Lower lobe of right lung (tissue), 2 donors: ENCODE data around the gene MAD1L1. TPM values are rescaled to one million over a fixed set of nuclear protein-coding genes. Genes with fewer than 3 reads are reported as not detected.

Experiments used
- ATAC-seq, 2 donors: fragments of 200-7000 bp; cut with Tn5 transposase; one replicate each; pipeline ENCODE4 v1.9.1; 2020 to 2022; ENCODE audit warnings: mild to moderate bottlenecking in 2 of 2, moderate library complexity in 2 of 2
- DNase-seq: peaks from one replicate; pipeline ENCODE4 v3.0.0-alpha.2; 2020
- H3K27ac ChIP-seq: fragments of 200-600 bp; one replicate; pipeline ENCODE4 v1.8.0; 2022
- H3K27me3 ChIP-seq: fragments of 200-600 bp; one replicate; pipeline ENCODE4 v1.8.0; 2022; ENCODE audit warnings: low read depth
- H3K36me3 ChIP-seq: fragments of 200-600 bp; one replicate; pipeline ENCODE4 v1.8.0; 2022; ENCODE audit warnings: mild to moderate bottlenecking
- H3K4me1 ChIP-seq: fragments of 200-600 bp; one replicate; pipeline ENCODE4 v1.8.0; 2022
- H3K4me3 ChIP-seq: fragments of 200-600 bp; one replicate; pipeline ENCODE4 v1.8.0; 2022; ENCODE audit warnings: mild to moderate bottlenecking
- H3K9me3 ChIP-seq: fragments of 200-600 bp; one replicate; pipeline ENCODE4 v1.8.0; 2022
- CTCF ChIP-seq: fragments of 200-600 bp; IDR thresholded peaks from one replicate; pipeline ENCODE4 v1.8.0; 2022; ENCODE audit warnings: antibody characterized with exemption, mild to moderate bottlenecking
- intact Hi-C: fragments of 100-400 bp; cut with DNase I; formaldehyde crosslinking; loops from one replicate; pipeline ENCODE4 v1.11.0; 2022
- total RNA-seq: library from RNA; stranded (reverse); fragmentation: NEBNext Ultra II Directional; extraction: Animal tissue kit (Norgen Biotek cat#: 25700); gene quantifications from one replicate; pipeline ENCODE4 v1.2.1, GENCODE V29; 2021
- donor health status: DM: no; HTN: yes; CAD: no; lungs with severe emphysema.

Gene MAD1L1
- total RNA-seq, 1 donor from 2014 or later, result 44.5 TPM

GRCh38 chr7:2022737-2023250, 210.0 kb downstream of the MAD1L1 start:
- TF ChIP-seq CTCF, result no peak
- Histone ChIP-seq H3K36me3 (no peaks in the 10 kb centered on the region), H3K27ac (no peak overlapping the region), H3K9me3 (peaks cover 18% of the 10 kb centered on the region), H3K4me1 (peaks cover 20% of the 10 kb centered on the region), H3K27me3 (no peaks in the 10 kb centered on the region), H3K4me3 (no peak overlapping the region)
- intact Hi-C loops, result no loop called here
- no peak for DNase-seq
- no peak for ATAC-seq

GRCh38 chr7:2022021-2022409, 210.7 kb downstream of the MAD1L1 start:
- no peak for ATAC-seq

GRCh38 chr7:2019711-2020511, 212.8 kb downstream of the MAD1L1 start:
- Histone ChIP-seq H3K36me3 (no peaks in the 10 kb centered on the region), H3K4me1 (peaks cover 20% of the 10 kb centered on the region), H3K4me3 (peak overlapping the region; percentile 25), H3K27me3 (no peaks in the 10 kb centered on the region), H3K9me3 (peaks cover 4% of the 10 kb centered on the region), H3K27ac (peak overlapping the region; percentile 79)
- TF ChIP-seq CTCF, result no peak
- intact Hi-C loops, result no loop called here
- ATAC-seq, result peak; percentile 80 to 81
- DNase-seq, result peak; percentile 86

More at GRCh38 chr7:2022021-2022409, 210.7 kb downstream of the MAD1L1 start:
- no peak for TF ChIP-seq CTCF
- H3K4me3 ChIP-seq, result no peak overlapping the region
- peaks cover 20% of the 10 kb centered on the region for H3K4me1 ChIP-seq
- intact Hi-C loops, result no loop called here
- H3K27ac ChIP-seq, result no peak overlapping the region
- peaks cover 15% of the 10 kb centered on the region for H3K9me3 ChIP-seq
- peak; percentile 25 for DNase-seq
- H3K36me3 ChIP-seq, result no peaks in the 10 kb centered on the region
- no peaks in the 10 kb centered on the region for H3K27me3 ChIP-seq

GRCh38 chr7:2019461-2019710, 213.4 kb downstream of the MAD1L1 start:
- H3K27me3 ChIP-seq, result no peaks in the 10 kb centered on the region
- no peaks in the 10 kb centered on the region for H3K36me3 ChIP-seq
- intact Hi-C loops, result no loop called here
- ATAC-seq, result no peak
- no peak for TF ChIP-seq CTCF
- H3K4me3 ChIP-seq, result peak overlapping the region; percentile 16
- peaks cover 20% of the 10 kb centered on the region for H3K4me1 ChIP-seq
- H3K27ac ChIP-seq, result peak overlapping the region; percentile 79
- H3K9me3 ChIP-seq, result no peaks in the 10 kb centered on the region
- no peak for DNase-seq

GRCh38 chr7:2018569-2019460, 213.9 kb downstream of the MAD1L1 start:
- Histone ChIP-seq H3K36me3 (peaks cover 4% of the 10 kb centered on the region), H3K4me3 (peak overlapping the region; percentile 16), H3K4me1 (peaks cover 20% of the 10 kb centered on the region), H3K27ac (peak overlapping the region; percentile 79), H3K9me3 (no peaks in the 10 kb centered on the region), H3K27me3 (no peaks in the 10 kb centered on the region)
- DNase-seq (peak; percentile 72), ATAC-seq (peak; percentile 75 to 78)
- intact Hi-C loops, result no loop called here
- no peak for TF ChIP-seq CTCF
